NCI-H510A treated with DMSO at 0.1 percent for 48 hours (cell line): ENCODE data around the gene RDH16.
"Not testable (repeated sequence)": the region's sequence is repeated elsewhere in the genome, so short reads cannot be mapped to it uniquely, and the experiment has no call there.

Source experiments
- DNase-seq: peaks from one replicate; lab custom pipeline; 2025; lab: John Stamatoyannopoulos, UW

Gene RDH16

GRCh38 chr12:56989861-56990610, 32.6 kb upstream of the RDH16 start:
- DNase-seq = no peak

- no peak for DNase-seq
These were observed 30.9 kb upstream of the RDH16 start for GRCh38 chr12:56988207-56988739.

- peak; percentile 82 for DNase-seq
These were observed 30.2 kb upstream of the RDH16 start for GRCh38 chr12:56987551-56988053.

- no peak for DNase-seq
These were observed 29.6 kb upstream of the RDH16 start for GRCh38 chr12:56987011-56987410.

- peak; percentile 55 for DNase-seq
These were observed 28.3 kb upstream of the RDH16 start for GRCh38 chr12:56985714-56986113.

- DNase-seq = no peak
These were observed 26.0 kb upstream of the RDH16 start for GRCh38 chr12:56983386-56983785.

GRCh38 chr12:56982578-56983236, 25.3 kb upstream of the RDH16 start:
- not testable (repeated sequence) for DNase-seq

GRCh38 chr12:56980941-56981530, 23.6 kb upstream of the RDH16 start:
- DNase-seq = no peak

GRCh38 chr12:56980268-56980667, 22.9 kb upstream of the RDH16 start:
- no peak for DNase-seq

GRCh38 chr12:56979628-56980027, 22.2 kb upstream of the RDH16 start:
- no peak for DNase-seq

GRCh38 chr12:56978397-56979138, 21.2 kb upstream of the RDH16 start:
- no peak for DNase-seq

GRCh38 chr12:56977361-56977760, 20.0 kb upstream of the RDH16 start:
- not testable (repeated sequence) for DNase-seq

- DNase-seq = not testable (repeated sequence)
These were observed 16.8 kb upstream of the RDH16 start for GRCh38 chr12:56974224-56974623.

- DNase-seq = not testable (repeated sequence)
These were observed 11.5 kb upstream of the RDH16 start for GRCh38 chr12:56968910-56969309.

GRCh38 chr12:56965997-56966642, 8.7 kb upstream of the RDH16 start:
- not testable (repeated sequence) for DNase-seq

GRCh38 chr12:56965124-56965523, 7.7 kb upstream of the RDH16 start:
- not testable (repeated sequence) for DNase-seq

- DNase-seq = not testable (repeated sequence)
These were observed 6.1 kb upstream of the RDH16 start for GRCh38 chr12:56963557-56963956.

- DNase-seq = not testable (repeated sequence)
These were observed 4.8 kb upstream of the RDH16 start for GRCh38 chr12:56962247-56962646.

- no peak for DNase-seq
These were observed 1.0 kb upstream of the RDH16 start for GRCh38 chr12:56958422-56958821.

GRCh38 chr12:56955631-56956256, 1.7 kb downstream of the RDH16 start:
- no peak for DNase-seq

- DNase-seq = no peak
These were observed 2.5 kb downstream of the RDH16 start for GRCh38 chr12:56954958-56955355.
